GM13976 (cell line): ENCODE data around the gene VIPR2.

Source experiments
- DNase-seq: peaks from one replicate; pipeline ENCODE4 v3.0.0; 2012; ENCODE audit warnings: low spot score
- in situ Hi-C: fragments of 300-500 bp; cut with MboI; formaldehyde crosslinking; loops from one replicate; pipeline ENCODE4 v1.12.0; 2022; ENCODE audit warnings: low sequenced_read_pairs, mixed read lengths, inconsistent platforms; ENCODE audit not compliant: unreplicated experiment
- TF ChIP-seq, protein P1 (sequence below): IDR thresholded peaks from 2 replicates; pipeline ENCODE4 v1.5.1; 2012; ENCODE audit warnings: borderline replicate concordance, mild to moderate bottlenecking; ENCODE audit not compliant: insufficient read depth; ENCODE audit errors: extremely low read depth, missing control alignments, control extremely low read depth

Gene VIPR2

DNA sequence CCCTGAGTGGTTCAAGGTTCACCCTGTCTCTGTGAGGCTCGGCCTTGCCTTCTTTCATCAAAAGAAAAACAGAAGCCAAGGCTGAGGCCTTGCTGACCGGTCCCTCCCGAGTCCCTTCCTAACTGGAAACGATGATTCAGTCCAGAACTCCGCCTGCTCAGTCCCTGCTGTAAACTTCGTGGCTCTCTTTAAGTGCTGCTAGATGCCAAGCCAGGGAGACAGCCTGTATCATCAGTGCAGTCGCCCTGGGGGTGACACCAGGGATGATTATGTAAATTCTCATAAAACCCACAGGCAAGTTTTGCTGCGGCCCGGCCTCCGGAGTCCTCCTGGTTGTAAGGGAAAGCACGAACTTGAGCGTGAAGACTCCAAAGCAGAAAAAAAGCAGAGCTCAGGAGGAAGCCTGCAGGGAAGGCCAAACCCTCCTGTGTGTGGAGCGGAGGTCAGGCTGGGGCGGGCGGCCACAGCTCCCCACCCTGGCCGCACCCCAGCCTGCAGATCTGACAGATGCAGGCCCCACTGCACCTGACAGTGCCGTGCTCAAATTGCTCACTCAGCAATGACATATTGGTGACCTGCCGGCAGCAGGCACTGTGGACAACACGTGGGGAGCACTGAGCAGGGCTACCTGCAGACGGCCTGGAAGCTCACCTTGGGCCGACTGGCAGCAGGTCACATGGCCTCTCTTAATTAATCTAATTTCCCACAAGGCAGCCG lies 164.9 kb downstream of the VIPR2 start:
- in situ Hi-C loops, result no loop called here
- TF ChIP-seq, protein P1, sequence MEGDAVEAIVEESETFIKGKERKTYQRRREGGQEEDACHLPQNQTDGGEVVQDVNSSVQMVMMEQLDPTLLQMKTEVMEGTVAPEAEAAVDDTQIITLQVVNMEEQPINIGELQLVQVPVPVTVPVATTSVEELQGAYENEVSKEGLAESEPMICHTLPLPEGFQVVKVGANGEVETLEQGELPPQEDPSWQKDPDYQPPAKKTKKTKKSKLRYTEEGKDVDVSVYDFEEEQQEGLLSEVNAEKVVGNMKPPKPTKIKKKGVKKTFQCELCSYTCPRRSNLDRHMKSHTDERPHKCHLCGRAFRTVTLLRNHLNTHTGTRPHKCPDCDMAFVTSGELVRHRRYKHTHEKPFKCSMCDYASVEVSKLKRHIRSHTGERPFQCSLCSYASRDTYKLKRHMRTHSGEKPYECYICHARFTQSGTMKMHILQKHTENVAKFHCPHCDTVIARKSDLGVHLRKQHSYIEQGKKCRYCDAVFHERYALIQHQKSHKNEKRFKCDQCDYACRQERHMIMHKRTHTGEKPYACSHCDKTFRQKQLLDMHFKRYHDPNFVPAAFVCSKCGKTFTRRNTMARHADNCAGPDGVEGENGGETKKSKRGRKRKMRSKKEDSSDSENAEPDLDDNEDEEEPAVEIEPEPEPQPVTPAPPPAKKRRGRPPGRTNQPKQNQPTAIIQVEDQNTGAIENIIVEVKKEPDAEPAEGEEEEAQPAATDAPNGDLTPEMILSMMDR, result no peak

DNA sequence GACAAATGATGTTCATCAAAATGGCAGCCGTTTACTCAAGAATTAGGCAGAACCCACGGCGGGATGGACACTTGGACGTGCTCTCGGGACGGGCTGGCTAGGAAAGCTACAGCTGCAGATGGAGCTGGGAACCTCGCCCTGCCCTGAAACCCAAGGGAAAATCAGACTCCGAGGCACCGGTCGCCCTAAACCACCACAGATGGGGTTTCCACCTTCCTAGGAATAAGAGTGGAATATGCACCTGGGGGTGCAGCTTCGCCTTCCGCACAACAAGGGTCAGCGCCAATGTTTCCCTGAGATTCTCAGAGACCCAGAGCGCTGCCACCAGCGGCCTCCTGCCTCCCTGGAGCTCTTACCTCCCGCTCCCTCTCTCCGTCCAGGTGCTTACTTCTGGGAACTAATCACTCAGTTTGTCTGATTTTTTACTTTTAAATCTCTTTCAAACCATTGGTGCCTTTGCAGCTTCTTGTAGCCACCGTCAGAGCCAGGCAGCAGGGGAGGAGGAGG lies 165.6 kb downstream of the VIPR2 start:
- in situ Hi-C loops, result no loop called here
- DNase-seq, result no peak
- TF ChIP-seq, protein P1, result no peak

More for the DNA sequence above, 164.9 kb downstream of the VIPR2 start:
- DNase-seq, result no peak
